HepG2 (cell line): ENCODE measurements around the gene NCLN. TPM values are rescaled to one million over a fixed set of nuclear protein-coding genes. Genes with fewer than 3 reads are reported as not detected.

ENCODE experiments used
- ATAC-seq: fragments of 200-7000 bp; cut with Tn5 transposase; 3 replicates; pipeline ENCODE4 v1.9.1; 2020; ENCODE audit warnings: mild to moderate bottlenecking, moderate library complexity
- BruUV-seq: library from RNA; stranded (reverse); fragments of 400-500 nt; replicated peaks from 2 replicates; lab custom pipeline; 2021; lab: Mats Ljungman, UMichigan
- CTCF ChIA-PET: fragments of 300-600 bp; formaldehyde crosslinking; extraction: SDS; loops from one replicate; lab custom pipeline; 2021; ENCODE audit warnings: low total read pairs, inconsistent platforms, low intra/inter-chr PET ratio; lab: Yijun Ruan, JAX
- POLR2A ChIA-PET: fragments of 350-600 bp; sonication (Branson Sonifier 250); formaldehyde crosslinking; loops from one replicate; lab custom pipeline; 2020; ENCODE audit warnings: antibody characterized with exemption, inconsistent platforms; lab: Yijun Ruan, JAX
- DNase-seq: peaks from one replicate; pipeline ENCODE4 v3.0.0-alpha.2; 2015; ENCODE audit warnings: low spot score
- FAIRE-seq: peaks from 3 replicates; lab custom pipeline; 2011; peaks lifted over from hg19 to GRCh38; lab: Jason Lieb, UNC
- H2AFZ ChIP-seq: one replicate; pipeline ENCODE4 v1.6.1; 2011; ENCODE audit warnings: low read length, inconsistent platforms
- H3K27ac ChIP-seq: fragments of 300-600 bp; 3 replicates; pipeline ENCODE4 v1.8.0; 2011; ENCODE audit warnings: mixed run types, mild to moderate bottlenecking, mixed read lengths, low read length, inconsistent platforms; ENCODE audit not compliant: insufficient read depth; ENCODE audit errors: extremely low read length
- H3K27me3 ChIP-seq, 2 experiments: fragments of 200-600 bp in 1 of 2; 2 replicates in 1 of 2; 3 replicates in 1 of 2; pipeline versions ENCODE4 v1.6.0 to v1.8.0; 2011; ENCODE audit warnings: low read length in 2 of 2, mild to moderate bottlenecking in 2 of 2, moderate library complexity in 2 of 2, inconsistent platforms in 1 of 2; ENCODE audit not compliant: insufficient read depth in 2 of 2, control insufficient read depth in 1 of 2
- H3K36me3 ChIP-seq, 2 experiments: fragments of 200-600 bp in 1 of 2; replicated peaks in 1 of 2; 2 replicates in 1 of 2; 3 replicates in 1 of 2; pipeline versions ENCODE4 v1.5.1 to v1.8.0; 2011; ENCODE audit warnings: low read length in 2 of 2, inconsistent platforms in 1 of 2; ENCODE audit not compliant: insufficient read depth in 2 of 2, control insufficient read depth in 1 of 2
- H3K4me1 ChIP-seq: 2 replicates; pipeline ENCODE4 v1.5.1; 2012; ENCODE audit warnings: low read length, inconsistent platforms; ENCODE audit not compliant: insufficient read depth
- H3K4me2 ChIP-seq: 2 replicates; pipeline ENCODE4 v1.6.0; 2011; ENCODE audit warnings: low read depth, low read length, inconsistent platforms
- H3K4me3 ChIP-seq, 3 experiments: fragments of 200-600 bp in 1 of 3; sonication (generic), shearing (Covaris generic) in 1 of 3; replicated peaks in 1 of 3; 2 replicates each; pipeline ENCODE4 v1.5.1; 2011 to 2016; ENCODE audit warnings: low read length in 3 of 3, inconsistent platforms in 2 of 3, low read depth in 2 of 3, mild to moderate bottlenecking in 2 of 3, control low read depth in 1 of 3, mixed read lengths in 1 of 3; ENCODE audit not compliant: insufficient read depth in 1 of 3
- H3K79me2 ChIP-seq: one replicate; pipeline ENCODE4 v1.6.1; 2011; ENCODE audit warnings: low read length, inconsistent platforms; ENCODE audit not compliant: insufficient read depth
- H3K9ac ChIP-seq: 2 replicates; pipeline ENCODE4 v1.6.0; 2011; ENCODE audit warnings: mild to moderate bottlenecking, low read depth, low read length, inconsistent platforms; ENCODE audit not compliant: insufficient read depth
- H3K9me3 ChIP-seq: 2 replicates; pipeline ENCODE4 v1.5.1; 2012; ENCODE audit warnings: mild to moderate bottlenecking, low read length
- H4K20me1 ChIP-seq: 2 replicates; pipeline ENCODE4 v1.6.0; 2011; ENCODE audit warnings: inconsistent platforms, mild to moderate bottlenecking, low read length, moderate library complexity; ENCODE audit not compliant: insufficient read depth
- MYC ChIP-seq: sonication (generic); formaldehyde crosslinking; IDR thresholded peaks from 2 replicates; pipeline ENCODE4 v1.9.0; 2021; ENCODE audit warnings: missing genetic modification reagents, borderline replicate concordance
- ZC3H4 ChIP-seq: sonication (generic); formaldehyde crosslinking; IDR thresholded peaks from 2 replicates; pipeline ENCODE4 v1.4.0; 2020; ENCODE audit warnings: missing genetic modification reagents, borderline replicate concordance
- ZNF703 ChIP-seq: sonication (generic); formaldehyde crosslinking; IDR thresholded peaks from 2 replicates; pipeline ENCODE4 v1.5.1; 2020; ENCODE audit warnings: missing genetic modification reagents, mild to moderate bottlenecking, moderate library complexity, borderline replicate concordance
- WGBS: methylation state at CpG from one replicate; pipeline ENCODE4 v1.1.6; 2017; ENCODE audit warnings: low lambda C conversion rate; 5-methylcytosine and 5-hydroxymethylcytosine counted together
- in situ Hi-C: cut with HindIII; loops from 2 replicates; pipeline ENCODE4 v1.10.0; 2017; ENCODE audit warnings: low pct_unique_long_range_greater_than_20kb; ENCODE audit not compliant: extremely low pct_ligation_motif_present
- intact Hi-C: fragments of 100-400 bp; cut with micrococcal nuclease; formaldehyde crosslinking; loops from one replicate; pipeline ENCODE4 v1.10.0; 2022; ENCODE audit not compliant: unreplicated experiment
- polyA plus RNA-seq, 8 experiments: library from polyadenylated mRNA; depleted of rRNA in 3 of 8; stranded (reverse) in 7 of 8; unstranded in 1 of 8; fragments of >200 nt; fragmentation: Illumina TruSeq in 4 of 8; extraction: Trizol in 4 of 8; gene quantifications; 2 replicates each; pipeline versions ENCODE4 v1.2.1 to v1.2.3, GENCODE V29; 2011 to 2016; ENCODE audit warnings: low read depth in 4 of 8, missing spikeins in 1 of 8, mixed read lengths in 1 of 8; ENCODE audit not compliant: insufficient read depth in 1 of 8
- total RNA-seq, 5 experiments: library from RNA; depleted of rRNA; stranded (reverse); fragments of >200 nt; fragmentation: Illumina TruSeq; extraction: Trizol; gene quantifications; 2 replicates each; pipeline ENCODE4 v1.2.3, GENCODE V29; 2016; ENCODE audit warnings: low read depth in 1 of 5
- TF ChIP-seq, protein P1 (sequence below): IDR thresholded peaks from 2 replicates; pipeline ENCODE4 v1.6.1; 2018; ENCODE audit warnings: missing genetic modification reagents
- TF ChIP-seq, protein P2 (sequence below): sonication (generic); formaldehyde crosslinking; IDR thresholded peaks from 2 replicates; pipeline ENCODE4 v1.8.0; 2022; ENCODE audit warnings: missing genetic modification reagents, mild to moderate bottlenecking, inconsistent platforms, borderline replicate concordance
- TF ChIP-seq, protein P3 (sequence below): sonication (generic); formaldehyde crosslinking; IDR thresholded peaks from 2 replicates; pipeline ENCODE4 v1.4.0; 2020; ENCODE audit warnings: missing genetic modification reagents, borderline replicate concordance

NCLN gene
- total and polyA plus RNA-seq, 2 of the 13 experiments (the other 11 are each of a cell fraction or from before 2014, with no cell fraction given): 42.6 to 56.0 TPM

GRCh38 chr19:3239367-3239766 lies 53.6 kb downstream of the NCLN start (continued):
- TF ChIP-seq ZNF703 (CRISPR knock-in tag) (no peak), MYC (CRISPR knock-in tag) (no peak)

DNA sequence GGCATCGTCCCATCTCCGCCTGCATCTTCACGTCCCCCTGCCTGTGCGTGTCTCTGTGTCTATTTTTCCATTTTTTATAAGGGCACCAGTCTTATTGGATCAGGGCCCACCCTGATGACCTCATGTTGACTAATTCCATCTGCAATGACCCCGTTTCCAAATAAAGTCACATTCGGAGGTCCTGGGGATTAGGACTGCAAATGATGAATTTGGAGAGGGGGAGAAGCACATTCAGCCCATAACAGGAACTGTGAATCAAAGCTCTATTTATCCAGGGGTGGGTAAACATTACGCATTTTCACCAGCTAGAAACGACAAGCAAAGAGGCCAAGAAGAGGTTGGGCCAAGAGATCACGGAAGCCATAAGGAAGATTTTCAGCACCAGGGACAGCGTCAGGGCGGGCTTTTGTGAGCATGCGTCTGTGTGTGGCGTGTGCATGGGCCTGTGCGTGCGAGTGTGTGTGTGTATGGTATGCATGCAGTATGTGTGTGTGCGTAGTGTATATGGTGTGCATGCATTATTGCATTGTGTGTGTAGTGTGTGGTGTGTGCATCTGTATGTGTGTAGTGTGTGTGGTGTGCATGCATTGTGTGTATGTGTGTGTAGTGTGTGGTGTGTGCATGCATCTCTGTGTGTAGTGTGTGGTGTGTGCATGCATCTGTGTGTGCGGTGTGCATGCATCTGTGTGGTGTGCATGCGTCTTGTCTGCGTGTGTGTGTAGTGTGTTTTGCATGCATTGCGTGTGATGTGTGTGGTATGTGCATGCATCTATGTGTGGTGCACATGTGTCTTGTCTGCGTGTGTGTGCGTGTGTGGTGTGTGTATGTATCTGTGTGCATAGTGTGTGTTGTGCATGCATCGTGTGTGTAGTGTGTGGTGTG lies 58.3 kb downstream of the NCLN start:
- H4K20me1 ChIP-seq: peaks cover 5% of the 10 kb centered on the region; the same call in 1 of the 2 replicates
- no TSS peak for BruUV-seq
- no peaks in the 10 kb centered on the region for H3K4me1 ChIP-seq
- intact Hi-C loops: no loop called here
- no peaks in the 10 kb centered on the region; a peak in 1 of 5 replicates for H3K27me3 ChIP-seq
- in situ Hi-C loops: no loop called here
- ATAC-seq (no peak), DNase-seq (peak; percentile 55), FAIRE-seq (peak; percentile 54)
- no peaks in the 10 kb centered on the region for H3K36me3 ChIP-seq
- no peaks in the 10 kb centered on the region for H3K9me3 ChIP-seq
- no peak overlapping the region for H3K4me3 ChIP-seq
- CTCF ChIA-PET: no interaction called here
- 39% methylated on average over 23 of the region's 23 CpGs for WGBS
- POLR2A ChIA-PET: no interaction called here
- H3K4me2 ChIP-seq: no peak overlapping the region
- H3K9ac ChIP-seq: no peak overlapping the region
- H3K27ac ChIP-seq: no peak overlapping the region
- no peaks in the 10 kb centered on the region for H3K79me2 ChIP-seq
- H2AFZ ChIP-seq: no peak overlapping the region
- TF ChIP-seq, protein P1, sequence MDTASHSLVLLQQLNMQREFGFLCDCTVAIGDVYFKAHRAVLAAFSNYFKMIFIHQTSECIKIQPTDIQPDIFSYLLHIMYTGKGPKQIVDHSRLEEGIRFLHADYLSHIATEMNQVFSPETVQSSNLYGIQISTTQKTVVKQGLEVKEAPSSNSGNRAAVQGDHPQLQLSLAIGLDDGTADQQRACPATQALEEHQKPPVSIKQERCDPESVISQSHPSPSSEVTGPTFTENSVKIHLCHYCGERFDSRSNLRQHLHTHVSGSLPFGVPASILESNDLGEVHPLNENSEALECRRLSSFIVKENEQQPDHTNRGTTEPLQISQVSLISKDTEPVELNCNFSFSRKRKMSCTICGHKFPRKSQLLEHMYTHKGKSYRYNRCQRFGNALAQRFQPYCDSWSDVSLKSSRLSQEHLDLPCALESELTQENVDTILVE (CRISPR knock-in tag): 0 out of 2 replicates have a peak, but pooled peaks have one; percentile 50
- no peak for TF ChIP-seq ZC3H4
- TF ChIP-seq, protein P2, sequence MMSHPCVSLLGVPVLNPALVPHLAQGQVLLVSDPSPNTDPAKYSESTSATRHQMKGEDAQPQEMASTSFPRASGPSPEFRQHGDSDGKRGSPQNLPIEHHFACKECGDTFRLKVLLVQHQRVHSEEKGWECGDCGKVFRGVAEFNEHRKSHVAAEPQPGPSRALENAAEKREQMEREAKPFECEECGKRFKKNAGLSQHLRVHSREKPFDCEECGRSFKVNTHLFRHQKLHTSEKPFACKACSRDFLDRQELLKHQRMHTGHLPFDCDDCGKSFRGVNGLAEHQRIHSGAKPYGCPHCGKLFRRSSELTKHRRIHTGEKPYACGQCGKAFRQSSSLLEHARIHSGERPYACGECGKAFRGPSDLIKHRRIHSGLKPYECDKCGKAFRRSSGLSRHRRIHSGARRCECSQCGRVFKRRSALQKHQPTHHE (CRISPR knock-in tag): no peak
- TF ChIP-seq, protein P3, sequence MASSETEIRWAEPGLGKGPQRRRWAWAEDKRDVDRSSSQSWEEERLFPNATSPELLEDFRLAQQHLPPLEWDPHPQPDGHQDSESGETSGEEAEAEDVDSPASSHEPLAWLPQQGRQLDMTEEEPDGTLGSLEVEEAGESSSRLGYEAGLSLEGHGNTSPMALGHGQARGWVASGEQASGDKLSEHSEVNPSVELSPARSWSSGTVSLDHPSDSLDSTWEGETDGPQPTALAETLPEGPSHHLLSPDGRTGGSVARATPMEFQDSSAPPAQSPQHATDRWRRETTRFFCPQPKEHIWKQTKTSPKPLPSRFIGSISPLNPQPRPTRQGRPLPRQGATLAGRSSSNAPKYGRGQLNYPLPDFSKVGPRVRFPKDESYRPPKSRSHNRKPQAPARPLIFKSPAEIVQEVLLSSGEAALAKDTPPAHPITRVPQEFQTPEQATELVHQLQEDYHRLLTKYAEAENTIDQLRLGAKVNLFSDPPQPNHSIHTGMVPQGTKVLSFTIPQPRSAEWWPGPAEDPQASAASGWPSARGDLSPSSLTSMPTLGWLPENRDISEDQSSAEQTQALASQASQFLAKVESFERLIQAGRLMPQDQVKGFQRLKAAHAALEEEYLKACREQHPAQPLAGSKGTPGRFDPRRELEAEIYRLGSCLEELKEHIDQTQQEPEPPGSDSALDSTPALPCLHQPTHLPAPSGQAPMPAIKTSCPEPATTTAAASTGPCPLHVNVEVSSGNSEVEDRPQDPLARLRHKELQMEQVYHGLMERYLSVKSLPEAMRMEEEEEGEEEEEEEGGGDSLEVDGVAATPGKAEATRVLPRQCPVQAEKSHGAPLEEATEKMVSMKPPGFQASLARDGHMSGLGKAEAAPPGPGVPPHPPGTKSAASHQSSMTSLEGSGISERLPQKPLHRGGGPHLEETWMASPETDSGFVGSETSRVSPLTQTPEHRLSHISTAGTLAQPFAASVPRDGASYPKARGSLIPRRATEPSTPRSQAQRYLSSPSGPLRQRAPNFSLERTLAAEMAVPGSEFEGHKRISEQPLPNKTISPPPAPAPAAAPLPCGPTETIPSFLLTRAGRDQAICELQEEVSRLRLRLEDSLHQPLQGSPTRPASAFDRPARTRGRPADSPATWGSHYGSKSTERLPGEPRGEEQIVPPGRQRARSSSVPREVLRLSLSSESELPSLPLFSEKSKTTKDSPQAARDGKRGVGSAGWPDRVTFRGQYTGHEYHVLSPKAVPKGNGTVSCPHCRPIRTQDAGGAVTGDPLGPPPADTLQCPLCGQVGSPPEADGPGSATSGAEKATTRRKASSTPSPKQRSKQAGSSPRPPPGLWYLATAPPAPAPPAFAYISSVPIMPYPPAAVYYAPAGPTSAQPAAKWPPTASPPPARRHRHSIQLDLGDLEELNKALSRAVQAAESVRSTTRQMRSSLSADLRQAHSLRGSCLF: no peak
